ENCODE data around the gene SPAG16. TPM values are rescaled to one million over a fixed set of nuclear protein-coding genes. Genes with fewer than 3 reads are reported as not detected.

The SPAG16 gene
- total and polyA plus RNA-seq, 10 donors = 9.0 to 19.7 (median 12.2) TPM

GRCh38 chr2:213253162-213253561 lies 31.1 kb upstream of the SPAG16 start:
- Histone ChIP-seq H3K4me1 (no peaks in the 10 kb centered on the region), H3K36me3 (no peaks in the 10 kb centered on the region), H3K9me3 (no peaks in the 10 kb centered on the region), H3K4me3 (no peak overlapping the region), H3K27me3 (replicated peaks in 1 of 7) (no peaks in the 10 kb centered on the region), H3K27ac (no peak overlapping the region)
- WGBS, 5 donors = 63 to 85% (median 71%) methylated on average over 4 of the region's 4 CpGs
- intact Hi-C loops (cut with DNase I; ENCODE audit: low total_unique reads) = loop anchor here (10.0 kb wide), 1 partner anchor 682 kb away; no protein-coding TSS in a partner anchor
- TF ChIP-seq POLR2AphosphoS5 (IDR thresholded peaks at IDR 0.05) (no peak), POLR2A (IDR thresholded peaks at IDR 0.05) (no peak), CTCF (IDR thresholded peaks at IDR 0.05 in 8 of 11, conservative IDR thresholded peaks at IDR 0.05 in 3 of 11) (no peak)
- no peak for DNase-seq

- 68 to 92% (median 81%) methylated on average over 1 of the region's 1 CpG for WGBS, 5 donors
- no peak for DNase-seq
- Histone ChIP-seq H3K4me1 (no peaks in the 10 kb centered on the region), H3K9me3 (no peaks in the 10 kb centered on the region), H3K4me3 (no peak overlapping the region), H3K36me3 (no peaks in the 10 kb centered on the region), H3K27ac (no peak overlapping the region), H3K27me3 (replicated peaks in 1 of 7) (no peaks in the 10 kb centered on the region)
- TF ChIP-seq POLR2AphosphoS5 (IDR thresholded peaks at IDR 0.05) (no peak), CTCF (IDR thresholded peaks at IDR 0.05 in 8 of 11, conservative IDR thresholded peaks at IDR 0.05 in 3 of 11) (no peak), POLR2A (IDR thresholded peaks at IDR 0.05) (no peak)
- intact Hi-C loops (cut with DNase I; ENCODE audit: low total_unique reads) = loop anchor here (10.0 kb wide), 1 partner anchor 676 kb away; no protein-coding TSS in a partner anchor
These were observed 25.0 kb upstream of the SPAG16 start for GRCh38 chr2:213259266-213259665.

- 82 to 93% (median 91%) methylated on average over 1 of the region's 1 CpG for WGBS, 5 donors
- H3K36me3 ChIP-seq = no peaks in the 10 kb centered on the region
- no peak overlapping the region for H3K4me3 ChIP-seq
- H3K4me1 ChIP-seq = no peaks in the 10 kb centered on the region
- H3K9me3 ChIP-seq = no peaks in the 10 kb centered on the region
- DNase-seq = no peak
- TF ChIP-seq POLR2A (IDR thresholded peaks at IDR 0.05) = no peak
- TF ChIP-seq CTCF (IDR thresholded peaks at IDR 0.05 in 8 of 11, conservative IDR thresholded peaks at IDR 0.05 in 3 of 11) = no peak
- TF ChIP-seq POLR2AphosphoS5 (IDR thresholded peaks at IDR 0.05) = no peak
- intact Hi-C loops (cut with DNase I; ENCODE audit: low total_unique reads) = no loop called here
- H3K27me3 ChIP-seq (replicated peaks in 1 of 7) = no peaks in the 10 kb centered on the region
- no peak overlapping the region for H3K27ac ChIP-seq
These were observed 23.0 kb upstream of the SPAG16 start for GRCh38 chr2:213261237-213261636.

- WGBS, 5 donors = 72 to 81% (median 78%) methylated on average over 6 of the region's 6 CpGs
These were observed 22.5 kb upstream of the SPAG16 start for GRCh38 chr2:213261715-213262114.

More at GRCh38 chr2:213261715-213262114, 22.5 kb upstream of the SPAG16 start:
- Histone ChIP-seq H3K9me3 (no peaks in the 10 kb centered on the region), H3K4me1 (no peaks in the 10 kb centered on the region), H3K36me3 (no peaks in the 10 kb centered on the region), H3K27me3 (replicated peaks in 1 of 7) (peaks cover 0 to 4% (median 0%) of the 10 kb centered on the region in 7 donors), H3K27ac (no peak overlapping the region), H3K4me3 (no peak overlapping the region)
- no peak for DNase-seq
- TF ChIP-seq POLR2AphosphoS5 (IDR thresholded peaks at IDR 0.05) (no peak), CTCF (IDR thresholded peaks at IDR 0.05 in 8 of 11, conservative IDR thresholded peaks at IDR 0.05 in 3 of 11) (no peak), POLR2A (IDR thresholded peaks at IDR 0.05) (no peak)
- intact Hi-C loops (cut with DNase I; ENCODE audit: low total_unique reads) = no loop called here

Data from spleen (tissue), 11 donors.